Glomerular visceral epithelial cell (primary cell): Measurements from ENCODE around the gene CACHD1.
"Not testable (repeated sequence)": the region's sequence is repeated elsewhere in the genome, so short reads cannot be mapped to it uniquely, and the experiment has no call there.

Experiments used
- DNase-seq: peaks from one replicate; pipeline ENCODE4 v3.0.0-alpha.2; 2016; ENCODE audit errors: extremely low spot score

CACHD1 gene

GRCh38 chr1:64696879-64697278, 226.9 kb downstream of the CACHD1 start:
- DNase-seq: no peak

- DNase-seq: no peak
Observed at GRCh38 chr1:64699327-64699726, 229.4 kb downstream of the CACHD1 start.

GRCh38 chr1:64701071-64701470, 231.1 kb downstream of the CACHD1 start:
- DNase-seq: no peak

- DNase-seq: no peak
Observed at GRCh38 chr1:64701886-64702285, 232.0 kb downstream of the CACHD1 start.

GRCh38 chr1:64702670-64703069, 232.7 kb downstream of the CACHD1 start:
- DNase-seq: not testable (repeated sequence)

GRCh38 chr1:64703600-64703999, 233.7 kb downstream of the CACHD1 start:
- DNase-seq: no peak

- no peak for DNase-seq
Observed at GRCh38 chr1:64705591-64705990, 235.7 kb downstream of the CACHD1 start.

GRCh38 chr1:64711266-64711665, 241.3 kb downstream of the CACHD1 start:
- no peak for DNase-seq

- no peak for DNase-seq
Observed at GRCh38 chr1:64712049-64712448, 242.1 kb downstream of the CACHD1 start.

- no peak for DNase-seq
Observed at GRCh38 chr1:64715186-64715585, 245.3 kb downstream of the CACHD1 start.

- DNase-seq: no peak
Observed at GRCh38 chr1:64721135-64721534, 251.2 kb downstream of the CACHD1 start.

GRCh38 chr1:64721576-64722145, 251.7 kb downstream of the CACHD1 start:
- DNase-seq: no peak

- no peak for DNase-seq
Observed at GRCh38 chr1:64727861-64728260, 257.9 kb downstream of the CACHD1 start.

- DNase-seq: peak; percentile 4
Observed at GRCh38 chr1:64733581-64734286, 263.8 kb downstream of the CACHD1 start.

- DNase-seq: no peak
Observed at GRCh38 chr1:64734287-64734652, 264.3 kb downstream of the CACHD1 start.

- DNase-seq: not testable (repeated sequence)
Observed at GRCh38 chr1:64740687-64741086, 270.8 kb downstream of the CACHD1 start.
